Peyer's patch (tissue), 4 donors: ENCODE measurements around the gene HSPA14.

ENCODE experiments used
- CTCF ChIP-seq, 6 experiments: fragments of 450-650 bp in 4 of 6; fragments of 200-600 bp in 2 of 6; sonication (generic) in 1 of 6; IDR thresholded peaks; one replicate each; pipeline ENCODE4 v1.5.1; 2017 to 2019; ENCODE audit warnings: antibody characterized with exemption in 6 of 6, mild to moderate bottlenecking in 3 of 6, moderate library complexity in 1 of 6
- POLR2A ChIP-seq, 2 donors: fragments of 450-650 bp; IDR thresholded peaks; one replicate each; pipeline ENCODE4 v1.5.1; 2017; ENCODE audit warnings: antibody characterized with exemption in 2 of 2, mild to moderate bottlenecking in 2 of 2, moderate library complexity in 2 of 2

- no peak for TF ChIP-seq CTCF (IDR thresholded peaks at IDR 0.05)
- no peak for TF ChIP-seq POLR2A (IDR thresholded peaks at IDR 0.05)
These were observed 53.0 kb downstream of the HSPA14 start for GRCh38 chr10:14891151-14891550.
